ENCODE data around the gene EGF. TPM values are rescaled to one million over a fixed set of nuclear protein-coding genes. Genes with fewer than 3 reads are reported as not detected.

The EGF gene
- total and polyA plus RNA-seq, 7 experiments from 2014 or later: 0.86 TPM; not detected in 6

DNA sequence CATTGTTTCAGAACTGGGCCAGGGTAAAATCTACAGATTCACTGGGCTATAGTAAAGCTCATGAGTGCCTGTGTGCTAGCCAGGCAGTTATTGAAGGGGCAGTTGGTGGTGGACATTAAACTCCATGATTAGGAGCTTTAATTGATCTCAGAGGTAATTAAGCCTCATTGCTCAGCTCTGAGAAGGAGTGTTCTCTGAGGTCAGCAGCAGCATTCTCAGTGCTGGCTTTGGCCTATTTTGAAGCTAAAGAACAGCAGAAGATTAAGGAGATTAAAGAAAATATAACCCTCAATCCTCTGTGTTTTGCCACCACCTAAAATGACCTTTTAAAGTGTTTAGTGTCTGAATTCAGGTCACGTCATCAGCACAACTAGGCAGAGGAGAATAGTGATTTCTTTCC lies 42.5 kb downstream of the EGF start:
- no peaks in the 10 kb centered on the region for H3K36me3 Mint-ChIP-seq
- no peak overlapping the region for H3K4me3 Mint-ChIP-seq
- peaks cover 0 to 7% (median 0%) of the 10 kb centered on the region in 5 donors for H3K27me3 Mint-ChIP-seq
- ATAC-seq (no peak), DNase-seq (no peak)
- POLR2A ChIA-PET: no interaction called here
- H3K27me3 ChIP-seq (ENCODE audit: control insufficient read depth in 2 of 2, insufficient read depth in 2 of 2, low read length in 2 of 2): no peaks in the 10 kb centered on the region
- H3K27ac ChIP-seq (ENCODE audit: low read depth, low read length): no peak overlapping the region
- no peak overlapping the region for H3K27ac Mint-ChIP-seq
- H3K9me3 ChIP-seq (ENCODE audit: control insufficient read depth in 2 of 3, low read length in 3 of 3): no peaks in the 10 kb centered on the region
- no peaks in the 10 kb centered on the region for H3K36me3 ChIP-seq (ENCODE audit: control insufficient read depth in 2 of 3, insufficient read depth in 3 of 3, low read length in 3 of 3)
- H3K4me1 Mint-ChIP-seq: no peaks in the 10 kb centered on the region
- intact Hi-C loops (cut with micrococcal nuclease): no loop called here
- no peak overlapping the region for H3K4me3 ChIP-seq (ENCODE audit: low read length)
- CTCF ChIA-PET: no interaction called here
- H3K9me3 Mint-ChIP-seq: no peaks in the 10 kb centered on the region
- no peaks in the 10 kb centered on the region for H3K4me1 ChIP-seq (ENCODE audit: control insufficient read depth in 2 of 2, insufficient read depth in 2 of 2, low read length in 2 of 2)

GRCh38 chr4:109957227-109957626 lies 44.5 kb downstream of the EGF start:
- H3K27ac ChIP-seq (ENCODE audit: low read depth, low read length): no peak overlapping the region
- H3K4me1 ChIP-seq (ENCODE audit: control insufficient read depth in 2 of 2, insufficient read depth in 2 of 2, low read length in 2 of 2): no peaks in the 10 kb centered on the region
- H3K36me3 ChIP-seq (ENCODE audit: control insufficient read depth in 2 of 3, insufficient read depth in 3 of 3, low read length in 3 of 3): no peaks in the 10 kb centered on the region
- intact Hi-C loops (cut with micrococcal nuclease): no loop called here
- no peaks in the 10 kb centered on the region for H3K9me3 ChIP-seq (ENCODE audit: control insufficient read depth in 2 of 3, low read length in 3 of 3)
- CTCF ChIA-PET: no interaction called here
- no peaks in the 10 kb centered on the region for H3K9me3 Mint-ChIP-seq
- H3K36me3 Mint-ChIP-seq: no peaks in the 10 kb centered on the region
- no peak overlapping the region for H3K4me3 Mint-ChIP-seq
- DNase-seq (no peak), ATAC-seq (no peak)
- peaks cover 3 to 19% (median 6%) of the 10 kb centered on the region in 5 donors for H3K27me3 Mint-ChIP-seq
- no peaks in the 10 kb centered on the region for H3K4me1 Mint-ChIP-seq
- POLR2A ChIA-PET: no interaction called here
- no peak overlapping the region for H3K27ac Mint-ChIP-seq
- no peak overlapping the region for H3K4me3 ChIP-seq (ENCODE audit: low read length)
- no peaks in the 10 kb centered on the region for H3K27me3 ChIP-seq (ENCODE audit: control insufficient read depth in 2 of 2, insufficient read depth in 2 of 2, low read length in 2 of 2)

- no peak for ATAC-seq
- intact Hi-C loops (cut with micrococcal nuclease): no loop called here
- Mint-ChIP-seq H3K36me3 (no peaks in the 10 kb centered on the region), H3K4me3 (peak overlapping the region in 1 of 10 donors; percentile 58), H3K9me3 (no peaks in the 10 kb centered on the region), H3K27me3 (peaks cover 5 to 31% (median 11%) of the 10 kb centered on the region in 5 donors), H3K27ac (no peak overlapping the region), H3K4me1 (no peaks in the 10 kb centered on the region)
- Histone ChIP-seq H3K4me3 (ENCODE audit: low read length) (no peak overlapping the region), H3K27ac (ENCODE audit: low read depth, low read length) (no peak overlapping the region), H3K4me1 (ENCODE audit: control insufficient read depth in 2 of 2, insufficient read depth in 2 of 2, low read length in 2 of 2) (no peaks in the 10 kb centered on the region), H3K27me3 (ENCODE audit: control insufficient read depth in 2 of 2, insufficient read depth in 2 of 2, low read length in 2 of 2) (no peaks in the 10 kb centered on the region), H3K36me3 (ENCODE audit: control insufficient read depth in 2 of 3, insufficient read depth in 3 of 3, low read length in 3 of 3) (no peaks in the 10 kb centered on the region), H3K9me3 (ENCODE audit: control insufficient read depth in 2 of 3, low read length in 3 of 3) (no peaks in the 10 kb centered on the region)
- DNase-seq: no peak
- ChIA-PET POLR2A (no interaction called here), CTCF (no interaction called here)
These were observed 46.5 kb downstream of the EGF start for GRCh38 chr4:109959195-109959594.

DNA sequence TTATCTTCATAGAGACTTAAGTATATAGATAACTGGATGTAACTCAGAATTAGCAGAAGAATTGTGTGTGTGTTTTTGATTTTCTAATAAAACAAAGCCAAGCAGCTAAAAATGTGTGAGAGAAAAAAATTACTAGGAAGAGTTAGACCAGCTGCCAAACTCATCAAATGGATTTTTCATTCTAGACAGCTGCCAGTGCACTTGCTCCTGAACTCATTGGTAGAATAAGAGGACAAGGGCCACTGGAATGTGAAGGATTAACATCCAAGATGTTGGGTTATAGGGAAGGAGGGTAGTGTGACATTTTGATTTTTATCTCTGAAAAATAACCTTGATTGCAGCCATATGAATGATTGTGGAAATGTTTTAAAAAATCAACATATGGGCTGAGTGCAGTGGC lies 49.7 kb downstream of the EGF start:
- H3K4me3 ChIP-seq (ENCODE audit: low read length): no peak overlapping the region
- no peaks in the 10 kb centered on the region for H3K36me3 ChIP-seq (ENCODE audit: control insufficient read depth in 2 of 3, insufficient read depth in 3 of 3, low read length in 3 of 3)
- H3K4me1 Mint-ChIP-seq: no peaks in the 10 kb centered on the region
- no peaks in the 10 kb centered on the region for H3K36me3 Mint-ChIP-seq
- POLR2A ChIA-PET: no interaction called here
- CTCF ChIA-PET: no interaction called here
- intact Hi-C loops (cut with micrococcal nuclease): no loop called here
- no peak overlapping the region for H3K27ac ChIP-seq (ENCODE audit: low read depth, low read length)
- peaks cover 11 to 46% (median 14%) of the 10 kb centered on the region in 5 donors for H3K27me3 Mint-ChIP-seq
- no peaks in the 10 kb centered on the region for H3K4me1 ChIP-seq (ENCODE audit: control insufficient read depth in 2 of 2, insufficient read depth in 2 of 2, low read length in 2 of 2)
- no peak overlapping the region for H3K27ac Mint-ChIP-seq
- H3K9me3 Mint-ChIP-seq: no peaks in the 10 kb centered on the region
- ATAC-seq (no peak), DNase-seq (no peak)
- H3K27me3 ChIP-seq (ENCODE audit: control insufficient read depth in 2 of 2, insufficient read depth in 2 of 2, low read length in 2 of 2): no peaks in the 10 kb centered on the region
- H3K9me3 ChIP-seq (ENCODE audit: control insufficient read depth in 2 of 3, low read length in 3 of 3): no peaks in the 10 kb centered on the region
- no peak overlapping the region for H3K4me3 Mint-ChIP-seq

- Histone ChIP-seq H3K27ac (ENCODE audit: low read depth, low read length) (no peak overlapping the region), H3K9me3 (ENCODE audit: control insufficient read depth in 2 of 3, low read length in 3 of 3) (no peaks in the 10 kb centered on the region), H3K36me3 (ENCODE audit: control insufficient read depth in 2 of 3, insufficient read depth in 3 of 3, low read length in 3 of 3) (no peaks in the 10 kb centered on the region), H3K4me1 (ENCODE audit: control insufficient read depth in 2 of 2, insufficient read depth in 2 of 2, low read length in 2 of 2) (no peaks in the 10 kb centered on the region), H3K4me3 (ENCODE audit: low read length) (no peak overlapping the region), H3K27me3 (ENCODE audit: control insufficient read depth in 2 of 2, insufficient read depth in 2 of 2, low read length in 2 of 2) (no peaks in the 10 kb centered on the region)
- intact Hi-C loops (cut with micrococcal nuclease): no loop called here
- no peak for DNase-seq
- Mint-ChIP-seq H3K9me3 (no peaks in the 10 kb centered on the region), H3K27me3 (peaks cover 14 to 30% (median 16%) of the 10 kb centered on the region in 5 donors), H3K27ac (no peak overlapping the region), H3K4me1 (peaks cover 7 to 12% (median 8%) of the 10 kb centered on the region in 7 donors), H3K4me3 (no peak overlapping the region), H3K36me3 (peaks cover 0 to 4% (median 0%) of the 10 kb centered on the region in 5 donors)
- no peak for ATAC-seq
- ChIA-PET CTCF (no interaction called here), POLR2A (no interaction called here)
These were observed 54.3 kb downstream of the EGF start for GRCh38 chr4:109966891-109967481.

DNA sequence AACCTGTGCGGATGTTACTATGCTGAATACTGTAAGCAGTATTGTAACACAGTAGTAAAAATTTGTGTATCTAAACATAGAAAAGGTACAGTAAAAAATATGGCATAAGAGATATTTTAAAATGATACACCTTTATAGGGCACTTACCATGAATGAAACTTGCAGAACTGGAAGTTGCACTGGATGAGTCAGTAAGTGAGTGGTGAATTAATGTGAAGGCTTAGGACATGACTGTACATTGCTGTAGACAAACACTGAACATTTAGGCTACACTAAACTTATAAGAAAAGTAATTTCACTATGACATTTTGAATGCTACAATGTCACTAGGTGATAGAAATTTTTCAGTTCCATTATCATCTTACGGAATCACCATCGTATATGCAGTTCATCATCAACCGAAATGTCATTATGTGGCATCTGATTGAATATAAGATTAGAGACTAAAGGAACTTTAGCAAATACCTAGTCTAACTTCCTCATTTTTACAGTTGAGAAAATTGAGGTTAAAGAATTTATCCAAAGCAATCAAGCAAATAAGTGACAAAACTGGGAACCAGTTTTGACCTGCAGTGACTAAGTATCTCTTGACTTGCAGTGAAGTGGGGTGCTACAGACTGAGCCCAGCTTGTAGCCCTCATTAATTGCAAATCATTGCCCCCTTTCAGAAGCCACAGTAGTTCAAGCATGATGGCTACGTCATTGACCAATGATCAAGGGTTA lies 55.3 kb downstream of the EGF start:
- Histone ChIP-seq H3K4me1 (ENCODE audit: control insufficient read depth in 2 of 2, insufficient read depth in 2 of 2, low read length in 2 of 2) (no peaks in the 10 kb centered on the region), H3K36me3 (ENCODE audit: control insufficient read depth in 2 of 3, insufficient read depth in 3 of 3, low read length in 3 of 3) (no peaks in the 10 kb centered on the region), H3K9me3 (ENCODE audit: control insufficient read depth in 2 of 3, low read length in 3 of 3) (no peaks in the 10 kb centered on the region), H3K4me3 (ENCODE audit: low read length) (no peak overlapping the region), H3K27me3 (ENCODE audit: control insufficient read depth in 2 of 2, insufficient read depth in 2 of 2, low read length in 2 of 2) (no peaks in the 10 kb centered on the region), H3K27ac (ENCODE audit: low read depth, low read length) (no peak overlapping the region)
- Mint-ChIP-seq H3K27ac (no peak overlapping the region), H3K9me3 (no peaks in the 10 kb centered on the region), H3K4me3 (no peak overlapping the region), H3K27me3 (peaks cover 9 to 32% (median 16%) of the 10 kb centered on the region in 5 donors), H3K4me1 (peaks cover 7 to 12% (median 9%) of the 10 kb centered on the region in 7 donors), H3K36me3 (peaks cover 0 to 4% (median 0%) of the 10 kb centered on the region in 5 donors)
- ChIA-PET CTCF (no interaction called here), POLR2A (no interaction called here)
- intact Hi-C loops (cut with micrococcal nuclease): no loop called here
- ATAC-seq (peak; percentile 31), DNase-seq (no peak)

GRCh38 chr4:109969087-109969486 lies 56.4 kb downstream of the EGF start:
- Mint-ChIP-seq H3K36me3 (peaks cover 0 to 4% (median 0%) of the 10 kb centered on the region in 5 donors), H3K4me3 (no peak overlapping the region), H3K27ac (no peak overlapping the region), H3K27me3 (peaks cover 9 to 30% (median 19%) of the 10 kb centered on the region in 5 donors), H3K4me1 (peaks cover 8 to 16% (median 12%) of the 10 kb centered on the region in 7 donors), H3K9me3 (no peaks in the 10 kb centered on the region)
- H3K9me3 ChIP-seq (ENCODE audit: control insufficient read depth in 2 of 3, low read length in 3 of 3): no peaks in the 10 kb centered on the region
- CTCF ChIA-PET: interaction anchor here (0.7 kb wide), 1 partner anchor 53 kb away, joined by 3 read pairs; no protein-coding TSS in a partner anchor
- DNase-seq: no peak
- intact Hi-C loops (cut with micrococcal nuclease): no loop called here
- H3K36me3 ChIP-seq (ENCODE audit: control insufficient read depth in 2 of 3, insufficient read depth in 3 of 3, low read length in 3 of 3): no peaks in the 10 kb centered on the region
- H3K4me3 ChIP-seq (ENCODE audit: low read length): no peak overlapping the region
- no peaks in the 10 kb centered on the region for H3K27me3 ChIP-seq (ENCODE audit: control insufficient read depth in 2 of 2, insufficient read depth in 2 of 2, low read length in 2 of 2)
- POLR2A ChIA-PET: no interaction called here
- no peak for ATAC-seq
- H3K27ac ChIP-seq (ENCODE audit: low read depth, low read length): no peak overlapping the region
- H3K4me1 ChIP-seq (ENCODE audit: control insufficient read depth in 2 of 2, insufficient read depth in 2 of 2, low read length in 2 of 2): no peaks in the 10 kb centered on the region
